Effector memory CD4-positive, alpha-beta T cell (primary cell): ENCODE measurements around the gene IFFO2.

Source experiments
- DNase-seq, 3 donors: peaks; one replicate each; pipeline ENCODE4 v3.0.0-alpha.2; 2020
- H3K27ac ChIP-seq: 2 replicates; pipeline ENCODE4 v1.7.0; 2013; ENCODE audit warnings: mild to moderate bottlenecking, low read length, moderate library complexity; ENCODE audit not compliant: insufficient read depth, poor library complexity, severe bottlenecking
- H3K27me3 ChIP-seq: replicated peaks from 2 replicates; pipeline ENCODE4 v1.7.0; 2013; ENCODE audit warnings: mild to moderate bottlenecking, low read length; ENCODE audit not compliant: insufficient read depth, control insufficient read depth, poor library complexity, severe bottlenecking
- H3K36me3 ChIP-seq: 2 replicates; pipeline ENCODE4 v1.7.0; 2013; ENCODE audit warnings: mild to moderate bottlenecking, low read length, moderate library complexity; ENCODE audit not compliant: control insufficient read depth, insufficient read depth
- H3K4me1 ChIP-seq: 2 replicates; pipeline ENCODE4 v1.7.0; 2013; ENCODE audit warnings: low read length, mild to moderate bottlenecking; ENCODE audit not compliant: control insufficient read depth, insufficient read depth, poor library complexity, severe bottlenecking
- H3K4me3 ChIP-seq: 2 replicates; pipeline ENCODE4 v1.7.0; 2013; ENCODE audit warnings: low read length, low read depth, mild to moderate bottlenecking; ENCODE audit not compliant: insufficient read depth, poor library complexity, severe bottlenecking
- H3K9me3 ChIP-seq: 2 replicates; pipeline ENCODE4 v1.7.0; 2013; ENCODE audit warnings: mild to moderate bottlenecking, low read length, moderate library complexity; ENCODE audit not compliant: control insufficient read depth

The IFFO2 gene

DNA sequence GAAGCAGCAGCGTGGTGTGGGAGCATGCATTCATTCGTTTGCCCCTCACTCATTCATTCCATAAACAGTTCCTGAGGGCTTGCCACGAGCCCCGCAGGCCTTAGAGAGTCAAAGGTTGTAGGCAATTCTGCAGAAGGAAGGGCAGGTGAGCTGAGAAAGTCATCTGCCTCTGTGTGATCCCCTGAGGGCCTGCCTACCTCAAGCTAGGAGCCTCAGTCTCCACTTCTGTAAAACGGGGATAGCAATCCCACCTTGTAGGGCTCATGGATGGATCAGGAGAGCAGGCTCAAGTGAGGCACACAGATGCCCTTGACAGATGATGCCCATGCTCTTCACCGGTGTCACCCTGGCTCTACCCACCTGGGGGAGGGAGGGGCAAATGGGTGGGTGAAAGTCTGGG lies 27.5 kb downstream of the IFFO2 start:
- Histone ChIP-seq H3K9me3 (no peaks in the 10 kb centered on the region), H3K4me1 (peaks cover 82% of the 10 kb centered on the region), H3K4me3 (no peak overlapping the region), H3K27me3 (no peaks in the 10 kb centered on the region), H3K36me3 (no peaks in the 10 kb centered on the region), H3K27ac (peak overlapping the region; percentile 87)
- DNase-seq: no peak

DNA sequence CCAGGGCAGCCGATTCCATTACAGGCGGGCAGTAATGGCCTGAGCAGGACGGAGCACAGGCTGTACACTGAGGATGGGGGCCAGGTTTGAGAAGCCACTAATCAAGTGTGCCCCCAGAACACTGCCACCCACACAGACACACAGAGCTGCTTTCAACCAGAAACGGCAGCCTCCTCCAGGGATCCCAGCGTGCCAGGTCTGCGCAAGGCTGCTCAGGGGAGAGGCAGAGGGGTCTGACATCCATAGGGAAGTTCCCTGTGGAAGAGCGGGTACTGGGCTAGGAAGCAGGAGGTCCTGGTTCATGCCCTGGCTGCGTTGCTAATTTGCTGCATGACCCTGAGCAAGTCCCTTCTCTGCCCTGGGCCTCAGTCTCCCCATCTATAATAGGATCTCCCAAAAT lies 28.1 kb downstream of the IFFO2 start:
- H3K27me3 ChIP-seq: no peaks in the 10 kb centered on the region
- peaks cover 85% of the 10 kb centered on the region for H3K4me1 ChIP-seq
- DNase-seq: no peak
- no peaks in the 10 kb centered on the region for H3K36me3 ChIP-seq
- no peaks in the 10 kb centered on the region for H3K9me3 ChIP-seq
- peak overlapping the region; percentile 52 for H3K4me3 ChIP-seq
- peak overlapping the region; percentile 87 for H3K27ac ChIP-seq

- Histone ChIP-seq H3K27ac (peak overlapping the region; percentile 87), H3K27me3 (no peaks in the 10 kb centered on the region), H3K36me3 (no peaks in the 10 kb centered on the region), H3K4me1 (peaks cover 85% of the 10 kb centered on the region), H3K4me3 (peak overlapping the region; percentile 52), H3K9me3 (no peaks in the 10 kb centered on the region)
- DNase-seq: peak in 2 of 3 donors; percentile 19 to 30
These were observed 28.7 kb downstream of the IFFO2 start for GRCh38 chr1:18927654-18928272.

GRCh38 chr1:18927082-18927653 lies 29.3 kb downstream of the IFFO2 start:
- DNase-seq: peak in 1 of 3 donors; percentile 43
- Histone ChIP-seq H3K9me3 (no peaks in the 10 kb centered on the region), H3K36me3 (no peaks in the 10 kb centered on the region), H3K27ac (peak overlapping the region; percentile 87), H3K4me3 (peak overlapping the region; percentile 52), H3K4me1 (peaks cover 85% of the 10 kb centered on the region), H3K27me3 (no peaks in the 10 kb centered on the region)

- Histone ChIP-seq H3K4me3 (peak overlapping the region; percentile 52), H3K9me3 (no peaks in the 10 kb centered on the region), H3K27me3 (no peaks in the 10 kb centered on the region), H3K27ac (peak overlapping the region; percentile 87), H3K36me3 (no peaks in the 10 kb centered on the region), H3K4me1 (peaks cover 80% of the 10 kb centered on the region)
- peak; percentile 70 to 80 (median 75) for DNase-seq
These were observed 30.0 kb downstream of the IFFO2 start for GRCh38 chr1:18926315-18927081.

GRCh38 chr1:18925279-18925678 lies 31.2 kb downstream of the IFFO2 start:
- Histone ChIP-seq H3K27ac (peak overlapping the region; percentile 10), H3K4me1 (peaks cover 76% of the 10 kb centered on the region), H3K36me3 (peaks cover 9% of the 10 kb centered on the region), H3K4me3 (no peak overlapping the region), H3K27me3 (no peaks in the 10 kb centered on the region), H3K9me3 (no peaks in the 10 kb centered on the region)
- no peak for DNase-seq

- Histone ChIP-seq H3K27me3 (no peaks in the 10 kb centered on the region), H3K27ac (no peak overlapping the region), H3K36me3 (peaks cover 17% of the 10 kb centered on the region), H3K4me3 (peak overlapping the region; percentile 13), H3K9me3 (no peaks in the 10 kb centered on the region), H3K4me1 (peaks cover 67% of the 10 kb centered on the region)
- DNase-seq: no peak
These were observed 32.2 kb downstream of the IFFO2 start for GRCh38 chr1:18924221-18924691.

- H3K9me3 ChIP-seq: no peaks in the 10 kb centered on the region
- peaks cover 63% of the 10 kb centered on the region for H3K4me1 ChIP-seq
- H3K27me3 ChIP-seq: no peaks in the 10 kb centered on the region
- no peak overlapping the region for H3K27ac ChIP-seq
- DNase-seq: no peak
- peaks cover 22% of the 10 kb centered on the region for H3K36me3 ChIP-seq
- no peak overlapping the region for H3K4me3 ChIP-seq
These were observed 32.7 kb downstream of the IFFO2 start for GRCh38 chr1:18923756-18924211.

- no peaks in the 10 kb centered on the region for H3K27me3 ChIP-seq
- H3K4me1 ChIP-seq: peaks cover 56% of the 10 kb centered on the region
- DNase-seq: no peak
- H3K36me3 ChIP-seq: peaks cover 27% of the 10 kb centered on the region
- H3K9me3 ChIP-seq: no peaks in the 10 kb centered on the region
- no peak overlapping the region for H3K27ac ChIP-seq
- no peak overlapping the region for H3K4me3 ChIP-seq
These were observed 33.4 kb downstream of the IFFO2 start for GRCh38 chr1:18922848-18923755.
